Spleen (tissue), 7 donors: Measurements from ENCODE around the gene OXLD1.

Experiments
- CTCF ChIP-seq, 11 experiments: fragments of 200-600 bp in 7 of 11; fragments of 450-650 bp in 4 of 11; sonication (generic) in 4 of 11; IDR thresholded peaks in 8 of 11; conservative IDR thresholded peaks in 3 of 11; 1 replicate in 7 of 11; 2 replicates in 4 of 11; pipeline versions ENCODE4 v1.4.0 to v1.8.0; 2016 to 2021; ENCODE audit warnings: antibody characterized with exemption in 11 of 11, inconsistent platforms in 4 of 11, mild to moderate bottlenecking in 1 of 11
- POLR2A ChIP-seq, 3 donors: fragments of 450-650 bp; IDR thresholded peaks; one replicate each; pipeline ENCODE4 v1.5.1; 2017; ENCODE audit warnings: antibody characterized with exemption in 3 of 3, mild to moderate bottlenecking in 1 of 3
- POLR2AphosphoS5 ChIP-seq, 3 donors: sonication (generic); formaldehyde crosslinking; IDR thresholded peaks; one replicate each; pipeline ENCODE4 v1.5.1; 2017; ENCODE audit warnings: antibody characterized with exemption in 3 of 3
- donor health status: DM: no; HTN: no; CAD: no; lungs with moderate emphysema.
- donor health status: DM: no; HTN: no; CAD: no.
- donor health status: DM: no; HTN: no; CAD: no.

GRCh38 chr17:81644976-81645952, 21.1 kb downstream of the OXLD1 start:
- no peak for TF ChIP-seq POLR2A (IDR thresholded peaks at IDR 0.05)
- no peak for TF ChIP-seq CTCF (IDR thresholded peaks at IDR 0.05 in 8 of 11, conservative IDR thresholded peaks at IDR 0.05 in 3 of 11)
- TF ChIP-seq POLR2AphosphoS5 (IDR thresholded peaks at IDR 0.05) = no peak
